Stimulated activated effector memory CD8-positive, alpha-beta T cell treated with anti-CD3 and anti-CD28 coated beads, Interleukin-12 subunit alpha, Interleukin-12 subunit beta, amount 100 ng/mL, for 72 hours (primary cell): ENCODE results near the gene GSTA1.
"Not testable (repeated sequence)": the region's sequence is repeated elsewhere in the genome, so short reads cannot be mapped to it uniquely, and the experiment has no call there.

ENCODE experiments used
- ATAC-seq: fragments of 150-1000 bp; cut with Tn5 transposase; 2 replicates; pipeline ENCODE4 v1.10.0; 2021
- DNase-seq, 2 donors: peaks; one replicate each; pipeline ENCODE4 v3.0.0; 2021 to 2022; ENCODE audit warnings: low spot score in 2 of 2
- H3K27ac Mint-ChIP-seq: one replicate; pipeline ENCODE4 v1.8.0; 2022; ENCODE audit warnings: mild to moderate bottlenecking, mixed read lengths
- H3K36me3 Mint-ChIP-seq: one replicate; pipeline ENCODE4 v1.8.0; 2022; ENCODE audit warnings: mild to moderate bottlenecking, mixed read lengths
- H3K4me1 Mint-ChIP-seq: one replicate; pipeline ENCODE4 v1.8.0; 2022; ENCODE audit warnings: mixed read lengths
- H3K4me3 Mint-ChIP-seq: one replicate; pipeline ENCODE4 v1.8.0; 2022; ENCODE audit warnings: mild to moderate bottlenecking, mixed read lengths
- H3K9me3 Mint-ChIP-seq: one replicate; pipeline ENCODE4 v1.8.0; 2022; ENCODE audit warnings: mixed read lengths

GSTA1 gene

DNA sequence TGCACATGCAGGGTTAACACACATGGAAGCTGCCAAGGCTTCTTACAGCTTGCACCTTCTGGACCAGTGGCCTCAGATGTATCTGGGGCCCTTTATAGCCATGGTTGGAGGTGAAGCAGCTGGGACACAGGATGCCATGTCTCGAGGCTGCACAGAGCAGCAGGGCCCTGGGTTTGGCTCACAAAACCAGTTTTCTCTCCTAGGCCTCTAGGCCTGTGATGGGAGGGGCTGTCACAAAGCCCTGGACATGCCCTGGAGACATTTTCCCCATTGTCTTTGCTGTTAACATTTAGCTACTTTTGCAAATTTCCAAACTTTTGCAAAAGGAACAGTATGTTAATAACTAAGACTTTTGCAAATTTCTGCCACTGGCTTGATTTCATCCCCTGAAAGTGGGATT, 18.2 kb upstream of the GSTA1 start:
- no peak overlapping the region for H3K4me3 Mint-ChIP-seq
- peaks cover 4% of the 10 kb centered on the region for H3K9me3 Mint-ChIP-seq
- H3K27ac Mint-ChIP-seq: no peak overlapping the region
- DNase-seq (no peak), ATAC-seq (no peak)
- no peaks in the 10 kb centered on the region for H3K4me1 Mint-ChIP-seq
- H3K36me3 Mint-ChIP-seq: no peaks in the 10 kb centered on the region

DNA sequence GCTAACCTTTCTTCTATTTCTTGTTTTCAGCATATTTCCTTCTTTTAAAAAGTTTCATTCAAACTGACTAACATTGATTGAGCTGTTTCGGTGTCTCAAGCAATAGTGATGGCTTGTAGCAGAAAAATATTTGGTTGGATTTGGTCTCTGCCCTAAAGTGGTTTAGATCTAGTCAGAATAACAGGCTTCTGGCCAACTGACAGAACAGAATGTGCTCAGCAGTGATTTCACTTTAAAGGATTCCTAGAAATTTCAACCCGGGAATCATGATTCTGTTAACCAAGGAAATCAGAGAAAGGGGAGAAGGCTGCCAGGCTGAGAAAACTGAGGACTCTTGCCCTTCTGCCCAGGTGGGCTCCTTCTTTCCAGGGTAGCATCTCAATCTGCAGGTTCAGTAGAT, 16.6 kb upstream of the GSTA1 start:
- H3K4me3 Mint-ChIP-seq: no peak overlapping the region
- H3K9me3 Mint-ChIP-seq: peaks cover 4% of the 10 kb centered on the region
- H3K36me3 Mint-ChIP-seq: no peaks in the 10 kb centered on the region
- no peak for DNase-seq
- no peak overlapping the region for H3K27ac Mint-ChIP-seq
- H3K4me1 Mint-ChIP-seq: no peaks in the 10 kb centered on the region
- no peak for ATAC-seq

DNA sequence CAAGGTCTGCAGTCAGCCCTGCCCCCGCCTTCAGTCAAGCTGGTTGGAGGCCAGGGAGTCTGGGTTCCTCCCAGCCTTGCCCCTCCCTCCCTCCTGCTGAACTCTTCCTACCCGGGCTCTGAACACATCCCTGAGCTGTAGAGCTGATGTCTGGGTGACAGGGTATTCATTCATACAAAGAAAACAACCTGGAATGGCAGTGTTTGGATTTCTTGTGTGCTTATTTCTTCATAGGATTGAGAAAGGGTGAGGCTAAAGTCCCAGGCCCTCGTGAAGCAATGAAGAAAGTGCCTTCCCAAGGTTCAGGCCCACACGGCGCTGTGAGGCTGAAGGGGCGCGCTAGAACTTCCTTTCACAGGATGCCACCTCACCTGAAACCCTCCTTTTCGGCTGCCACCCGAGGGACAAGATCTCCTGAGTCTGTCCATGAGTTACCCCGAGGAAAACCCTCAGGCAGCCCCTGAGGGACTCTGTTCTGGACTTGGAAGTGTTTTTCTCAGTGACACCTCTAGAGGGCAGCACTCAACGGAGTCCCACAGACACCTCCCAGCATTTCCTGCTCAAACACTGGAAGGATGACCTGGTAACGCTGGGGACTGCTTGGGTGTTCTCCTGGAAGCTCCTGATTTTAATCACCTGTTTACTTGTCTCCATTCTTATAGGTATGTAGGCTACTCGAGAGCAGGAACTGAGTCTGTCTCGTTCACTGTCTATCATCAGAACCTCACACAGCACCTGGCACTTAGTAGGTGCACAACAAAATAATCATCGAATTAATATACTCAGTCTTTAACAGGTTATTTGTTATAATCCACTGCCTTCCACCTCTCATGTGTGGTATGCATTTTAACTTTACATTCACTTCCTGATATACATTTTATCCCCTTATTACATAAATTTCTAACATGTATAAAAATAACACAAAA, 11.8 kb upstream of the GSTA1 start:
- DNase-seq: peak; percentile 20 to 72
- H3K9me3 Mint-ChIP-seq: no peaks in the 10 kb centered on the region
- H3K36me3 Mint-ChIP-seq: no peaks in the 10 kb centered on the region
- no peaks in the 10 kb centered on the region for H3K4me1 Mint-ChIP-seq
- ATAC-seq: peak; percentile 75
- no peak overlapping the region for H3K27ac Mint-ChIP-seq
- H3K4me3 Mint-ChIP-seq: no peak overlapping the region

DNA sequence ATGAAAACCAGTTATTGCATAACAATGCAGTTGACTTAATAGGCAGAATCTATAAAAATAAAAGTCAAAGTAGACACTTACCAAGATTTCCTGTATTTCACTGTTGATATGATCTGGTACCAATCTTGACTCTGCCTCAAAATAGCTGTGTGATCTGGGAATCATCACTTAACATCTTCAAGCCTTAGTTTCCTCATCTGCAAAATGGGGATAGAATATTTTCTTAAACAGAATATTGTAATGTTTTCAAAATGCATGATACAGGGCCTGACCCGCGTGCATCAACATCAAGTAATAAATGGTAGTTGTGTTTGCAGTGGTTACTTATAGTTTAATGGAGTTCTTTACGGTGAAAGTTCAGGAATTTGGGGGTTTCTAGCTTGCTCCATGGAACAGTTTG, 10.9 kb upstream of the GSTA1 start:
- not testable (repeated sequence) for H3K4me3 Mint-ChIP-seq, H3K4me1 Mint-ChIP-seq, H3K36me3 Mint-ChIP-seq, H3K9me3 Mint-ChIP-seq, DNase-seq, ATAC-seq, H3K27ac Mint-ChIP-seq

DNA sequence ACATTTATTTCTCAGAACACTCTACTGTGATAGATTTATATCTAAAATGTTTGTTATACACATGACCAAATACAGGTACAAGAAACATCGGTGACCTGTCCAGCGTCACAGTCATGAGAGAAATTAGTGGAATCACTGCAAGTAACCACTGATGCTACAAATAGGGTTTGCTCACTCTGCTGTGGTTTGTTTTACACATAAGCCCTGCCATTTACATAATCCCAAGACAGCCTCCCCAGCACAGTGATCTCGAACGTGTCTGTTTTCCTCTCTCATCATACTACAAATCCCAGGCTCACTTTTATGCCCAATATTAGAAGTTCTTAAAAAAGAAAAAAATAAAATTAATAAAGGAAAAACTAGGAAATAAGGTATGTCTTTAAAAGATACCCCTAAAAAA, 6.2 kb upstream of the GSTA1 start:
- H3K4me1 Mint-ChIP-seq, H3K4me3 Mint-ChIP-seq, DNase-seq, H3K9me3 Mint-ChIP-seq, ATAC-seq, H3K36me3 Mint-ChIP-seq, H3K27ac Mint-ChIP-seq: not testable (repeated sequence)

DNA sequence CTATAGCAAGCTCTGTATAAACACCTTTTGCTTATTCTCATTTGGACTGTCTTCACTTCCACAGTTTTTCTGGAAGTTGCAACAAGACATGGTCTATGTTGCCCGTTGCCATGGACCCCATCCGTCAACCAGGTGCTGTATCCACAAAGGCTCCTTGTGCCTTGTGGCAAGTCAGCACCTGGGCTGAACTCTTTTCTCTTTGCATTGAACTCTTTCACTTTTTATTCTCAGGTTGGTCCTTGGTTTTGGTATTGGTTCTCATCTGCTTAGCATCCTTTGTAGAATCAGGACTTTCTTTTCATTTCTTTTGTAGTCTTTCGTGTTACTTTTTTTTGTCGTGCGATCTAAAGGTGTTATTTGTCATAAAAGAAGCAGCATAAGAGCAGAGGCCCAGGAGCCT, 5.0 kb upstream of the GSTA1 start:
- no peak for ATAC-seq
- no peak overlapping the region for H3K4me3 Mint-ChIP-seq
- H3K36me3 Mint-ChIP-seq: no peaks in the 10 kb centered on the region
- no peaks in the 10 kb centered on the region for H3K9me3 Mint-ChIP-seq
- no peak overlapping the region for H3K27ac Mint-ChIP-seq
- no peak for DNase-seq
- no peaks in the 10 kb centered on the region for H3K4me1 Mint-ChIP-seq

DNA sequence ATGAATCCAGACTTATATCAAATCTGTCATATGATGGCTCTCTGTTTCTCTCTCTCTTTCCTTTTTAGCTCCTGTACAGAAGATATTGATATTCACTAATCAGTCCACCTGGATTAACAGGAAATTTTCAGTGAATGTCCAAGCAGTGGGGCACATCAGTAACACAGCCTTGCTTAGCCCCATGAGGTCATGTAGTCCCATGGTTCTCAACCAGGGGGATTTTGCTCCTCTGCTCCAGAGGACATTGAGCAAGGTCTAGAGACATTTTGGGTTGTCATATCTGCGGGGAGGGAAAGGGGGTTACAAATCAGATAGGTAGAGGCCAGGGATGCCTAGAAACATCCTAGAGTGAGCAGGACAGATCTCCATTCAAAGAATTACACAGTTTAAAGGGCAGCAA, 810 bp downstream of the GSTA1 start:
- Mint-ChIP-seq H3K9me3 (no peaks in the 10 kb centered on the region), H3K27ac (no peak overlapping the region), H3K36me3 (no peaks in the 10 kb centered on the region), H3K4me1 (no peaks in the 10 kb centered on the region), H3K4me3 (no peak overlapping the region)
- DNase-seq (no peak), ATAC-seq (no peak)

DNA sequence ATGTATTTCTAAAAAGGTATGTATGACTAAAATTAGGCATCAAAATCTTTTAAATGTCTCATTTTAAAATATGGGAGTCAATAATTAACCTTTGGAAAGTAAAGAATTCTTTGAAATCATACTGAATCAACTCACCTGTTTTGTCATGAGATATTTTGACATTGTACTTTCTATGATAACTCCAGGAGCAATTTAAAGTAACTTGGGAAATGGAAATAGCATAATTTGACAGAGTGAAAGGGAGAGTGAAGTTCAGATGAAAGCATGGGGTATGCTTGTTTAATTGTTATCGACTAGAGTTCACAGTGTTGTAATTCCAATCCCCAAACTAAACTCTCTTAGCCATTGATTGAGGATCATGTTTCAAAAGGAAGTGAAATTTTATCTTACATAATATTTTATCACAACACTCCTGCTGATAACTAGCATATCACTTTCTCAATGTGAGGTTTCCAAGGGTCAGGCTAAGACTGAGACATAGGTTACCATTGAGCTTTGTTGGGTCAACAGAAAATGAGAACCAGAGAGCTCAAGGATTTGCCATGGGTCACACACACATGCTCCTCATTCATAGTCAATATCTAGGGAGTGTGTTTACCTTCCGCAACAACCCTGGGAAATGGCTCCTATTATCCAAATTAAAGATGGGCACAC, 2.3 kb downstream of the GSTA1 start:
- Mint-ChIP-seq H3K27ac (no peak overlapping the region), H3K9me3 (no peaks in the 10 kb centered on the region), H3K4me1 (no peaks in the 10 kb centered on the region), H3K4me3 (no peak overlapping the region), H3K36me3 (no peaks in the 10 kb centered on the region)
- ATAC-seq (no peak), DNase-seq (no peak)

DNA sequence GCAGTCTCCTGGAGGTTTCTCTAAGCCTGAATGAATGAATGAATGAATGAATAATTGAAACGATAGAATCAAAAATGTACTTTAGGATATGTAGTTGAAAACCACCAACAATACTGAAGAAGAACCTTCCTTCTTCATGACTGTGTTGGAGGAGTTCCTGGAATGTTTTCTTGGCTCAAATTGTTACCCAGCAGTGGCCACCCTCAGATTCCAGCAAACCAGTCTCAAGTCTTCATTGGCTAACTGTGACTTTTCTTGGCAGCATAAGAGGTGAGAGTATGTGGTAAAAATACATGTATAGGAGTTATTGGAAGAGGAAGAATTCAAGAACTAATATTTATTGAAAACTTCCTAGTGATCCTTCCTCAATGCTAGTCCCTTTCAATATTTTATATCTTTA, 4.3 kb downstream of the GSTA1 start:
- not testable (repeated sequence) for H3K4me3 Mint-ChIP-seq, H3K36me3 Mint-ChIP-seq, ATAC-seq, H3K27ac Mint-ChIP-seq, H3K4me1 Mint-ChIP-seq, DNase-seq, H3K9me3 Mint-ChIP-seq

DNA sequence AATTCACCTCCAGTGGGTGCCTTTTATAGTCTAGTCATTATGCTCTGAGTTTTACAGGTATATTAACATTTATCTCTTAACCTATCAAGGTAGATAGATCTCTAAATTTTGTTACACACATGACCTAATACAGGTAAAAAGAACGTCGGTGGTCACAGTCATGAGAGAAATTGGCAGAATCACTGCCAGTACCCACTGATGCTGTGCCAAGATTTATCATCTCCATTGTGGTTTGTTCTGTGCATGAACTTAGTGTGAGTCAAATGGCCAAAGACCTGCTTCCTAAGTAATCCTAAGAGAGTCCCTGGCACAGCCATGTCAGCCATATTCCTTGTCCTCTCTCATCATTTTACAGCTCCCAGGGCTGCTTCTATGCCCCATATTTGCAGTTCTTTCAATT, 9.2 kb downstream of the GSTA1 start:
- not testable (repeated sequence) for H3K4me3 Mint-ChIP-seq, ATAC-seq, H3K4me1 Mint-ChIP-seq, H3K36me3 Mint-ChIP-seq, DNase-seq, H3K9me3 Mint-ChIP-seq, H3K27ac Mint-ChIP-seq

DNA sequence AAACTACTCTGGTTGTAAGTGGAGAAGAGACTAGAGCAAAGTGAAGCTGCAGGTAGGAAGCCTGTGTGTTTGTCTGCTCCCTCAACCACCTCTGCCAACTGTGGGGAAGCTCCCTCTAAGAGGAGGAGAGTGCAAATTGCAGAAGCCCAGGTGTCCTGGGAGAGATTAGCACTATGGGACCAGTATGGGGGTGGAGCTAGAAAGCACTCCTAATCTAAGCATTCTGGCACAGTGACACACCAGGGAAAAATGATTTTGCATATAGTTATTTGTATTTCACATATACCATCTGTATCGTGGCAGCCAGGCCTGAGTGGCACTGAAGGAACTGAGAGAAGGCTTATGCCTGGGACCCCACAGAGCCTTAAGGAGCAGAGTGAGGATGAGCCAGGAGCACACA, 12.8 kb downstream of the GSTA1 start:
- Mint-ChIP-seq H3K36me3 (no peaks in the 10 kb centered on the region), H3K4me1 (no peaks in the 10 kb centered on the region), H3K9me3 (no peaks in the 10 kb centered on the region), H3K27ac (no peak overlapping the region), H3K4me3 (no peak overlapping the region)
- ATAC-seq (no peak), DNase-seq (no peak)

DNA sequence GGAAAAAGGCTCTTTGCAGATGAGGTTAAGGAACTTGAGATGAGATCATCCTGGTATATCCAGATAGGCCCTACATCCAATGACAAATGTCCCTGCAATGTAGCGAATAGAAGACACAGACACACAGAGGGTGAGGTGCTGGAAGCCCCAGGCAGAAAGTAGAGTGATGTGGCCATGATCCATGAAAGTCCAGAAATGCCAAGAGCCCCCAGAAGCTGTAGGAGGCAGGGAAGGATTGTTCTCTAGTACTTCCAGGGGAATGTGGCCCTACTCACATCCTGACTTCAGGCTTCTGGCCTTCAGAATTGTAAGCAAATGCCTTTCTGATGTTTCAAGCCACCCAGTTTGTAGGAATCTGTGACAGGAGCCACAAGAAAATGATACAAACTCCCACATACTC, 14.0 kb downstream of the GSTA1 start:
- H3K4me1 Mint-ChIP-seq, H3K9me3 Mint-ChIP-seq, DNase-seq, H3K36me3 Mint-ChIP-seq, H3K4me3 Mint-ChIP-seq, H3K27ac Mint-ChIP-seq, ATAC-seq: not testable (repeated sequence)

DNA sequence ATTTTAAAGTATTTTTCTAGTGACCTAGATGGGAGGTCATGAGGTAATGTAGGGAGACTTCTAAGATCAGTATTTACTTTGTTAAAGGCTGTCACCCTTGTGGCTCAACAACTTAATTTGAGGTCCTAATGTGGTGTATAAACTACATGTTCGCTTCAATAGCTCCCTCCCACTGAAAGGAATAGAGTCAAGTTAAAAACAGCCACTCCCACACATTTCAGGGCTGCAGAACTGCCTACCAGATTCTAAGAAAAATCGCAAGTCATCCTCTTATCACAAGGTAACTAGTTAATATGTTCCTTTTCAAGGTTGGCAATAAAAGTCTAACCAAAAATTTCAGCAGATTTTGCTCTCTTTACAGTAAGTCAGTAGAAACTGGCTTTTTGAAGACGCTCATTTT, 15.1 kb downstream of the GSTA1 start:
- no peak for DNase-seq
- ATAC-seq: no peak
- Mint-ChIP-seq H3K27ac (no peak overlapping the region), H3K36me3 (no peaks in the 10 kb centered on the region), H3K4me1 (no peaks in the 10 kb centered on the region), H3K4me3 (no peak overlapping the region), H3K9me3 (no peaks in the 10 kb centered on the region)

DNA sequence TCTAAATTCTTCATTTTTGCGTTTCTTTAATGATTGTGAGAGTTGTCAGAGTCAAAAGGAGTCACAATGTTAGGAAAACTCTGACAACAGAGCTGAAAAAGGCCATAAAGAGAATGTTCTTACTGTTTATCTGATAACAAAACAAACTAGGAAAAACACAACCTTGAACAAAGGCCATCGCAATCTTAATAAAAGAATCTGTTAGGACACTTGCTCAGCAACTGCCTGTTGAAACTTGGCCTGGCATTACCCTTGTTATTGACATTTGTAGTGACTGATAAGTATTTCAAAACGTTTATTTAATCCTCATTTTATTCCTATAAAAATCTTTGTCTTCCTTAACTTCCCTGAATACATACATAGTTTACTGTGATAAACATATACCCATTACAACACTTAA, 15.7 kb downstream of the GSTA1 start:
- Mint-ChIP-seq H3K9me3 (no peaks in the 10 kb centered on the region), H3K4me1 (no peaks in the 10 kb centered on the region), H3K36me3 (no peaks in the 10 kb centered on the region), H3K4me3 (no peak overlapping the region), H3K27ac (no peak overlapping the region)
- no peak for ATAC-seq
- no peak for DNase-seq

DNA sequence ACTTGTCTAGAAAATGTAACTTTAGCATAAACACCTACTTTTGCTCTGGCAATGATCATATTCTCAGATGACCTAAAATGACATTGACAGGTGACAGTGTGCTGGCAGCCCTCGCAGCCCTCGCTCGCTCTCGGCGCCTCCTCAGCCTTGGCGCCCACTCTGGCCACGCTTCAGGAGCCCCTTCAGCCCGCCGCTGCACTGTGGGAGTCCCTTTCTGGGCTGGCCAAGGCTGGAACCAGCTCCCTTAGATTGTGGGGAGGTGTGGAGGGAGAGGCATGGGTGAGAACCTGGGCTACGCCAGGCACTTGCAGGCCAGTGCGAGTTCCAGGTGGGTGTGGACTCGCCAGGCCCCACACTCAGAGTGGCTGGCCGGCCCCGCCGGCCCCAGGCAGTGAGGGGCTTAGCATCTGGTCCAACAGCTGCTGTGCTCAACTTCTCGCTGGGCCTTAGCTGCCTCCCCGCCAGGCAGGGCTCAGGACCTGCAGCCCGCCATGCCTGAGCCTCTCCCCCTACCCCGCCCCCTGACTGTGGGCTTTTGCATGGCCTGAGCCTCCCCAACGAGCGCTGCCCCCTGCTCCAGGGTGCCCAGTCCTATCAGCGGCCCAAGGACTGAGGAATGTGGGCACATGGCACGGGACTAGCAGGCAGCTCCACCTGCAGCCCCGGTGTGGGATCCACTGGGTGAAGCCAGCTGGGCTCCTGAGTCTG, 17.2 kb downstream of the GSTA1 start:
- ATAC-seq (no peak), DNase-seq (no peak)
- Mint-ChIP-seq H3K4me3 (no peak overlapping the region), H3K4me1 (no peaks in the 10 kb centered on the region), H3K36me3 (no peaks in the 10 kb centered on the region), H3K9me3 (no peaks in the 10 kb centered on the region), H3K27ac (no peak overlapping the region)
